Fibroblast of skin of left biceps (primary cell): ENCODE results near the gene EVX2.

Experiments used
- DNase-seq, 2 experiments: peaks; one replicate each; pipeline ENCODE4 v3.0.0-alpha.2; 2013; ENCODE audit warnings: low read depth in 2 of 2

The EVX2 gene

DNA sequence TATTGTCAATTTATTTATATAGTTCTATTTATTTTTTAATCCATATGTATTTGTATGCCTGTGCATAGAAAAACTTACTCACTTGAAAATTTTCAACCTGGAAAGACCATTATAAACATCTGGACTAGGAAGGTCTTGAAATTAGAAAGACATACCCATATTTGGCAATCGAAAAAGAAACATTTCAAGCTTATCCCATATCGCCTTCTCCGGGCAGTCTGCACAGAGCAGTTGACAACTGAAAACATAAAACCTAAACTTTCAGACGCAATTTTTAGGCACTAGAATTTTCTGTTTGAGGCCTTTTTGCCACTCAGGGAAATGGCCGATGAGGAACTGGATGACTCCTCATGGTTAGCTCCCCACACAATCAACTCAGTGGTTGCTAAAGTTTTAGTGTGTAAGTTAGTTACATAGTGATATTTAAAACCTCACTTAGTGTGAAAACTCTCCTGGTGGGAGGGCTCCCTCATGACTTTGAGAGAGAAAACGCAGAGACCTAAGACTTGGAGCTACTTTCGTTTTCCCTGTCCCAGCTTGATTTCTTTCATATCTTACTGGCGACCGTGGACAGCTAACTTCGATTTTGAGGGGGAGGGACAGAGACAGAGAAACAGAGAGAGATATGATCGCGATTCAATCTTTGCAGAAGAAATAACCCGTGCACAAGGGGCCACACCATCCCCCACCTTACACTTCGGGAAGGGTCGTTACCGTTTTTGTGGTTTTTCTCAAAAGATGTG, 12.7 kb upstream of the EVX2 start:
- no peak for DNase-seq

- DNase-seq: no peak
These were observed 11.7 kb upstream of the EVX2 start for GRCh38 chr2:176095421-176095820.

DNA sequence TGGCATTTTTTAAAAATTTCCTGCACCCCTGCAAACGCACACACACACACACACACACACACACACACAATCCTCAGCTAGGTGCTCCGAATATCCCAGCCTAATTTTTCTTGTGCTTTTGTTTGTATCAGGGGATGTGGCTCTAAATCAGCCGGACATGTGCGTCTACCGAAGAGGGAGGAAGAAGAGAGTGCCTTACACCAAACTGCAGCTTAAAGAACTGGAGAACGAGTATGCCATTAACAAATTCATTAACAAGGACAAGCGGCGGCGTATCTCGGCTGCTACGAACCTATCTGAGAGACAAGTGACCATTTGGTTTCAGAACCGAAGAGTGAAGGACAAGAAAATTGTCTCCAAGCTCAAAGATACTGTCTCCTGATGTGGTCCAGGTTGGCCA, 10.6 kb upstream of the EVX2 start:
- DNase-seq: no peak

DNA sequence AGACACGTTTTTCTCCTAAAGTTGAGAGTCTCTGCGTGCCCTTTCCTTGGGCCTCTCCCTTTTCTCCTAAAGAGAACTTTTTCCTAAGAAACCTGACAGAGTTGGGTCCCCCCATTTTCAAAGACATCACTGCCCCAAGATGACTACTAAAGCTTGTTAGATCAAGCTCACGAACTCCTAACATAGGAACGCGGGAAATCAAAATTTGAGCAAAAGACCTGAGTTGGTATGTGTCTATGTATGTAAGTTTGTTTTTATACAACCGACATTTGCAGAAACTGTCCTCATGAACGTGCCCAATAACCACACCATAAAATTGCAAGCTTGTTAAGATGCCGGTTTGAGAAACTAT, 10.1 kb upstream of the EVX2 start:
- DNase-seq: no peak

- no peak for DNase-seq
These were observed 9.6 kb upstream of the EVX2 start for GRCh38 chr2:176093145-176093897.

GRCh38 chr2:176092270-176093144, 8.7 kb upstream of the EVX2 start, which contains the start of gene HOXD13:
TSS of gene HOXD13 (plus strand) at chr2:176092721. CDS start at chr2:176092891, 170 bp downstream.
- DNase-seq: no peak

GRCh38 chr2:176091329-176092258, 7.8 kb upstream of the EVX2 start:
- no peak for DNase-seq

DNA sequence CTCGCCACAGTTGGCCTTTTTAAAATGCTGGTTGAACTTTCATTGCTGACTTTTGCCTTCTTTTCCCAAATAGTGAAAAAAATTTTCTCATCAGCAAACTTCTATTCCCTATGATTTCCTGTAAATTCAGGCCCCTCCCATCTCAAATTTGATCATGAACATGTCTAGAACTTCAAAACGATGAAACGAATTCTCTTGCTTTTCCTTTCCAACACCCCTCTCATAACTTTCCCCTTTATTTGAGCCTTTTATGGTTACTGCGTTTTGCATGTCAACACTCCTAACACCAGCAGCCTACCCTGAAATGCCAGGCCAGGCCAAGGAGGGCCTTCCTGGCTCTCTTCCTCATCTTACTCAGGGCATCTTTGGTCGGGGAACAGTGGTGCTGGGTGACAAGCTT, 7.1 kb upstream of the EVX2 start:
- DNase-seq: no peak

GRCh38 chr2:176089843-176090395, 6.2 kb upstream of the EVX2 start:
- no peak for DNase-seq

DNA sequence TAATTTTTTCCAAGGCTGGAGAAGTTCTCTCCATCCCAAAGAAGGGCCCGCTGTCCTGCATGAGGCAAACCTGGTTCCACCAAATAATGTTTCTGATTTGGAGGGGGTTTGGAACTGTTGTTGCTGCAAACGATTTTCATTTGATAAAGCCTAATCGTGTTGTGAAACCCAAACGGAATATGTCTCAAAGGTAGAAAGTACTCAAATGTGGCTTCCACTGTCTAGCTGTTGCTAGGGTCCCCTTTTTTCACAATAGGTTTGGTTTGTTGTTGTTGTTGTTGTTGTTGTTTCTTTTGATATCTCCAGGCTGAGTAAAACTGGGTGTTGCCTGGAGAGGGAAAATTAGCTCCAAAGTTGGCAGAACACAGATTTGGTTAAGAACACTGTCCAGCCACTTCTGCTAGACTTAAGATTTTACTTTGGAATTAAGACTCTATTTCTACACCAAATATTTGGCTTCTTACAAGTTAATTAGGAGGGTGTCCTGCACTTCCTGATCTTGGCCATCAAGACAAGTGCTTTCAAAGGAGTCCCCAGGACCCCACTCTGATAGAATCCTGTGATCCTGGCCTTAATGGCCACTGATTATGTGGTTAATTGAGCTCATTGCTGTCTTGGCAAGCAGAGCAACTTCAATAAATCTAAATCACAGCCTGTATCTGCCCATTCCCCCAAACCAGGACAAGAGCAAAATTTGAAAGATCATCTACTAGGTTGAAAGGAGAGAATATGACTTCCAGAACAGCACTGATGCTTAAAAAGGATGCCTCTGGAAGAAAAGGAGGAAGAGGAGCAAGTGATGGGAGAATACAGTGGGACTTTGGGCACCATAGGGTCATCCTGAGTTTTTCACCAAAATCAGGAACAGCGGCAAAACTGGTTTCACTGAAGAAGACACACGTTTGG, 5.4 kb upstream of the EVX2 start:
- no peak for DNase-seq

GRCh38 chr2:176088048-176088936, 4.5 kb upstream of the EVX2 start:
- DNase-seq: no peak

- DNase-seq: no peak
These were observed 3.7 kb upstream of the EVX2 start for GRCh38 chr2:176087330-176088047.

- DNase-seq: no peak
These were observed 2.4 kb upstream of the EVX2 start for GRCh38 chr2:176085861-176086771.

DNA sequence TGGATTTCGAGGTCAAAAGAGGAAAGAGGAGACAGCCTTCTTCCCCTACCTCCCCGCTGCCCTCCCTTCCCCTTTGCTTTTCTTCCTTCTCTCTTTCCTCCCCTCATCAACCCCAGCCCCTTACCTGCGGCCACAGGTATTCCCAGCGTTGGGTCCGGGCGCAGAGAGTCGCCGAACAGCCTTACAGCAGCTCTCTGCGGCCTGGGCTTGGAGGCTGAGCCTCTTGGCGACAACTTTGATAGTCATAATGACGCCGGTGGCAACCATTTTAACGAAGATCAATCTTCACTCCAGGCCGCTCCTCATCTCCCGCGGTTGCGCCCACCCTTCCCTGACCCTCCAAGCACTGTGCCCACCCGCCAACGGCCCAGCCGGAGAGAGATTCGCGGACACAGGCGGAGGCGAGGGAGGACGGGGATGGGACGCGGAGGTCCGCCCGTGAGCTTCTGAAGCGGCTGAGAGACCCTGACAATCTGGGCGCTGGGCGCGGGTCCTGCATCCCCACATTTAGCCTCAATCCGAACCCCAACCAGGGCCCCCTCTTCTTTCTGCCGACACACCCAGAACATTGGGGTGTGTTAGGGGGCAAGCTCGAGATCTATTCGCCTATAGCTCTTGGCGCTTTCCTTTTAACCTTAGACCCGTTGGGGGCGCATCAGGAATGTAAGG, 1.5 kb upstream of the EVX2 start:
- DNase-seq: no peak

DNA sequence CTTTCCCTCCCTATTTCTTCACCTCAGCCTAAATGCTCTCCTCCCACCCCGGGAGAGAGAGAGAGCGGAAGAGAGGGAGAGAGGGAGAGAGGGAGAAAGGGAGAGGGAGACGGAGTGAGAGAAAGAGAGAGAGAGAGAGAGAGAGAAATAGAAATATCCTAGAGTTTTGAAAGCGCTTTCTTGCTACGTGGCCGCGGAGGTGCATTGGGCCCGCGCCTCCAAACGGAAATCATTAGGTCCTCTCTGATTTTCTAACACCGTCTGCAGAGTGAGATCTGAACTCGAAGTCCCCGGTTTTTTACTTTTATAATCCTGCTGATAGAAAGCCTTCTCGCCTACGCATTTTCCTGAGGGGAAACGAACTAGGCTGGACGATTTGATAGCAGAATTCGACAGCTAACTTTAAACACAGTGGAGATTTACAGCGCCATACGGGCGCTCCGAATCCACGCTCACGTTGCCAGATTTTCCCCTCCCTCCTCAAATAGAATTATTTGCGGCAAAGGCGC, 903 bp upstream of the EVX2 start:
- DNase-seq: no peak
